Measurements from ENCODE around the gene PLEKHH1.
"Not testable (repeated sequence)": the region's sequence is repeated elsewhere in the genome, so short reads cannot be mapped to it uniquely, and the experiment has no call there.

Gene PLEKHH1

GRCh38 chr14:67577909-67578749 is 45.0 kb downstream of the PLEKHH1 start:
- no peak overlapping the region for H3K27ac ChIP-seq
- DNase-seq (ENCODE audit: low read depth, low spot score), result no peak

DNA sequence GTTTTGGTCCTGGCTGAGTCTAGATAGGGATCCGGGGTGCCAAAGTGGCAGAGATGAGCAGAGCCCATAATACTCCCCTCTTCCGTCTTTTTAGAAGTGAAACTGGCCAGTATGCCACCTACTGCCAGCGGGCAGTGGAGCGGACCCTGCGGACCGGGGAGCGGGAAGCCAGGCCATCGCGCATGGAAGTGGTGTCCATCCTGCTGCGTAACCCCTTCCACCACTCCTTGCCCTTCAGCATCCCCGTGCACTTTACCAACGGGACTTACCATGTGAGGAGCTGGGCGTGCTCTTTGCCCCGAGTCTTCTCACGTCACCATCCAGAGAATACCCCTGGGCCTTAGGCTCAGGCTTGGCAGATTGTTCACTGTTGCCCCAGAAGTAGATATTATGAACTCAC is 46.0 kb downstream of the PLEKHH1 start:
- DNase-seq (ENCODE audit: low read depth, low spot score), result no peak
- no peak overlapping the region for H3K27ac ChIP-seq

GRCh38 chr14:67579636-67580035 is 46.5 kb downstream of the PLEKHH1 start:
- H3K27ac ChIP-seq, result no peak overlapping the region
- DNase-seq (ENCODE audit: low read depth, low spot score), result no peak

DNA sequence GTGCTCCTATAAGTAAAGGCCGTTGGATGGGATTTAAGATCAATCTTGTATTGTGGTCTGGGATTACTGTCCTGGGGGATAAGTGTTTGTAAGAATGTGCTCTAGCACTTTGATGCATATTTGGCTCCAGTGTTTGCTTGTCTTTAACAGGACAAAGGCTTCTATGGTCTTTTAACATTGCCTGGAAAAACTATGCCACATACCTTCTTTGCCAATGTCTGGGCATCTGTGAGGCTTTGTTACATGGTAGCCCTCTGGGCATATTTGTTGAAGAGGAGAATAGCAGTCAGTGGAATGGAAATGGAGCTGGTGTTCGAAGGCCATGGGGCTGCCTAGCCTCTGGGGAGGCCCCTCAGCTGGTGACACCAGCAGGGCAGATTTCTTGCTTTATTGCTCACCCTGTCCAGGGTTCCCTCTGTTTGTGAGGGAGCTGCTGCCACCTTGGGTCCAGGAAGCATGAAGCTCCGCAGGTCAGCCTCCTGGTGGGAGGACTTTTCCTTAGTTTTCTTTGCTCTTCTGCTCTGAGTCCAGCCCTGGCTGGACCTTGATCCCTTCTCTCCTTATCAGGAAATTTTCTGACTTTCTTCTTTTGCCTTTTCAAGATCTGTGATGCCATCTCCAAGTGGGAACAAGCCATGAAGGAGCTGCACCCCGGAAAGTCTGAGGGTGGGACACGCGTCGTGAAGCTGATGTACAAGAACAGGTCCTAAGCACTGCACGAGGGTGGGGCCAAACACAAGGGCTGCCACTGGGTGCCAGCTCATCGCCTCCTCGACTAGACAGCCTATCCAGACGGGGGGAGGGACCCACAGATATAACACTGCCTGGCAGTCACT is 47.5 kb downstream of the PLEKHH1 start:
- no peak for DNase-seq (ENCODE audit: low read depth, low spot score)
- no peak overlapping the region for H3K27ac ChIP-seq

DNA sequence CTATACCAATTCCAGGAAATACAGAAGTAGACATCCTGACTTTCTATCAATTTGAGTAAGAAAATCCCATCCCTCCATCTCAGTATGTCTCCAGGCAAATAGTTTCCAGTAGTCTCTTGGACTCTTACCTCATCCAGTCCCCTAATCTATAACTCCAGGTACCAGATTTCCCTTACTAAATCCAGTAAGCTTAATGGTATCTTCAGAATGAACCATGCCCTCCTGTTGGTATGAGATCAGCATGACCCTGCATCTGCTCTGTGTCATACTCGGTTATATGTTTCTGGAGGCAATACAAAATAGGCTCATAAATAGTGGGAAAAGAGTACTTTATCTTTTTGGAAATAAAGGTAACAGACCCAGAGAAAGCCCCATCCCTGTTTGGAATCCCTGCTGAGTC is 48.6 kb downstream of the PLEKHH1 start:
- H3K27ac ChIP-seq, result no peak overlapping the region
- no peak for DNase-seq (ENCODE audit: low read depth, low spot score)

DNA sequence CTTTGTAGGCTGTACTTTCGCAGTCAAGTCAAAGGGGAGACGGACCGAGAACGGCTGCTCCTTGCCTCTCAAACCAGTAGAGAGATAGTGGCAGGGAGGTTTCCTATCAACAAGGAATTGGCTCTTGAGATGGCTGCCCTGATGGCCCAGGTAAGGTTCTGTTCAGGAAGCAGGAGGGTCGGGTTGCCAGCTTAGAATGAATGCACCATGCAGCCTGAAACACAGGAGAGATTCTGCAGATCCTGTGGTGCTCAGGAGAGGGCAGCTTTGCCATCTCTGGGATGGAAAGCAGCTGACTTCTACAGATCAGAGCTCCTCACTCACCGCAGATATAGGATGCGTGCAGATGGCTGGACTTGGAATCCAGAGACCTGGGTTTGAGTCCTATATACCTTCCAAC is 49.0 kb downstream of the PLEKHH1 start:
- no peak overlapping the region for H3K27ac ChIP-seq
- DNase-seq (ENCODE audit: low read depth, low spot score), result no peak

GRCh38 chr14:67583711-67584644 is 50.9 kb downstream of the PLEKHH1 start:
- no peak overlapping the region for H3K27ac ChIP-seq
- no peak for DNase-seq (ENCODE audit: low read depth, low spot score)

DNA sequence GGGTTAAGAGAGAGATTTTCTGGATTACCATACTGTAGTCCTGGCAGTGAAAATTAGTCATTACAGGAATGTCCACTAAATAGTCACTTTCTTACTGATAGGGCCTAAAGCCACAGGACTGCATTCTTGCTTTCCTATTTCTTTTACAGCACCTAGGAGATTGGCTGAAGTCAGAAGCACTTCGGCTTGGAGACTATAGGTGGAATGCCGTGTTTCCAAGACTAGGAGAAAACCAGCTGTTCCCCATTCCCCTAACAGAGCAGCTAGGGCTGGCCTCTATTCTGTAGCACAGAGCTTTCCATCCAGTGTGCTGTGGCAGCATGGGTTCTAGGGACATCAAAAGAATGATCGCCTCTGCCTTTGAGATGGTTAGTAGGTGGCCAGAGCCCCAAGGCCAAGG is 51.9 kb downstream of the PLEKHH1 start:
- H3K27ac ChIP-seq, result no peak overlapping the region
- no peak for DNase-seq (ENCODE audit: low read depth, low spot score)

GRCh38 chr14:67586369-67586768 is 53.3 kb downstream of the PLEKHH1 start:
- DNase-seq (ENCODE audit: low read depth, low spot score), result no peak
- H3K27ac ChIP-seq, result no peak overlapping the region

GRCh38 chr14:67589204-67589770 is 56.2 kb downstream of the PLEKHH1 start:
- no peak overlapping the region for H3K27ac ChIP-seq
- DNase-seq (ENCODE audit: low read depth, low spot score), result no peak

DNA sequence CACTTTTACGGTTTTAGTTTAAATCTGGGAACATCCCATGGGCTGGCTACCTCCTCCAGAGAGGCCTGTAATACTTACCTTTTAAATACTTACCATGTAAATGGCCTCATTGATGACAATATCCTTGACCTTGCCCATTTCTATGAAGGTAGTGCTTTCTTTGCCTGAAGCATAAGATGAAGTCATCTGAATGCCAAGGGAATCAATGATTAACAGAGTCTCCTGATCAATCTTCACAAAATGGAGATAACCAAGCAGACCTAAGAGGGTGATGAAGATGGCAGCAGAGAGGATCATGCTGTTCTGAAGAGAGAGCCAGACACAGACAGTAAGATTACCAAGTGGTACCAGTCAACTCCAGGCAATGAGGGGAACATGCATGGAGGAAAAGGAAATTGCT is 60.6 kb downstream of the PLEKHH1 start:
- H3K27ac ChIP-seq; DNase-seq (ENCODE audit: low read depth, low spot score): not testable (repeated sequence)

GRCh38 chr14:67595392-67595791 is 62.3 kb downstream of the PLEKHH1 start:
- no peak for DNase-seq (ENCODE audit: low read depth, low spot score)
- H3K27ac ChIP-seq, result no peak overlapping the region

GRCh38 chr14:67599698-67600561 is 66.8 kb downstream of the PLEKHH1 start, which contains the start of gene PIGH:
TSS of gene PIGH (minus strand) at chr14:67600268. CDS start at chr14:67600203, 65 bp downstream.
- peak; percentile 29 for DNase-seq (ENCODE audit: low read depth, low spot score)
- peak within 1 kb of the TSS; percentile 59 for H3K27ac ChIP-seq

- DNase-seq (ENCODE audit: low read depth, low spot score), result not testable (repeated sequence)
- peak overlapping the region; percentile 59 for H3K27ac ChIP-seq
Observed at GRCh38 chr14:67600562-67600974, 67.5 kb downstream of the PLEKHH1 start.

- H3K27ac ChIP-seq, result no peak overlapping the region
- no peak for DNase-seq (ENCODE audit: low read depth, low spot score)
Observed at GRCh38 chr14:67602076-67602475, 69.0 kb downstream of the PLEKHH1 start.

- no peak overlapping the region for H3K27ac ChIP-seq
- no peak for DNase-seq (ENCODE audit: low read depth, low spot score)
Observed at GRCh38 chr14:67602995-67603545, 70.0 kb downstream of the PLEKHH1 start.

- no peak overlapping the region for H3K27ac ChIP-seq
- DNase-seq (ENCODE audit: low read depth, low spot score), result no peak
Observed at GRCh38 chr14:67607646-67608045, 74.6 kb downstream of the PLEKHH1 start.

- DNase-seq (ENCODE audit: low read depth, low spot score), result no peak
- no peak overlapping the region for H3K27ac ChIP-seq
Observed at GRCh38 chr14:67609642-67610310, 76.7 kb downstream of the PLEKHH1 start.

All from epithelial cell of prostate (primary cell).